ENCODE data around the gene KIAA1755.
"Not testable (repeated sequence)": the region's sequence is repeated elsewhere in the genome, so short reads cannot be mapped to it uniquely, and the experiment has no call there.

KIAA1755 gene

GRCh38 chr20:38290829-38291814 is 30.6 kb upstream of the KIAA1755 start:
- DNase-seq: peak; percentile 65

- peak; percentile 31 for DNase-seq
These were observed 26.3 kb upstream of the KIAA1755 start for GRCh38 chr20:38286586-38287531.

GRCh38 chr20:38284893-38285444 is 24.4 kb upstream of the KIAA1755 start:
- DNase-seq: no peak

GRCh38 chr20:38284066-38284650 is 23.6 kb upstream of the KIAA1755 start:
- not testable (repeated sequence) for DNase-seq

- no peak for DNase-seq
These were observed 22.7 kb upstream of the KIAA1755 start for GRCh38 chr20:38283236-38283635.

- DNase-seq: not testable (repeated sequence)
These were observed 20.8 kb upstream of the KIAA1755 start for GRCh38 chr20:38281176-38281915.

GRCh38 chr20:38278763-38279162 is 18.2 kb upstream of the KIAA1755 start:
- no peak for DNase-seq

GRCh38 chr20:38278131-38278530 is 17.6 kb upstream of the KIAA1755 start:
- DNase-seq: no peak

GRCh38 chr20:38277691-38278090 is 17.2 kb upstream of the KIAA1755 start:
- no peak for DNase-seq

GRCh38 chr20:38277285-38277684 is 16.8 kb upstream of the KIAA1755 start:
- no peak for DNase-seq

- DNase-seq: peak; percentile 90
These were observed 15.4 kb upstream of the KIAA1755 start for GRCh38 chr20:38275815-38276550.

GRCh38 chr20:38272961-38273360 is 12.4 kb upstream of the KIAA1755 start:
- peak; percentile 95 for DNase-seq

- peak; percentile 83 for DNase-seq
These were observed 11.9 kb upstream of the KIAA1755 start for GRCh38 chr20:38272398-38272797.

GRCh38 chr20:38271608-38272120 is 11.1 kb upstream of the KIAA1755 start:
- DNase-seq: peak; percentile 37

GRCh38 chr20:38270869-38271605 is 10.5 kb upstream of the KIAA1755 start:
- peak; percentile 97 for DNase-seq

- DNase-seq: no peak
These were observed 9.2 kb upstream of the KIAA1755 start for GRCh38 chr20:38269715-38270114.

- DNase-seq: no peak
These were observed 8.5 kb upstream of the KIAA1755 start for GRCh38 chr20:38269040-38269439.

- no peak for DNase-seq
These were observed 7.5 kb upstream of the KIAA1755 start for GRCh38 chr20:38267901-38268514.

- no peak for DNase-seq
These were observed 6.8 kb upstream of the KIAA1755 start for GRCh38 chr20:38267296-38267695.

- DNase-seq: no peak
These were observed 5.9 kb upstream of the KIAA1755 start for GRCh38 chr20:38266426-38266825.

Measured in EL (cell line).